Measurements from ENCODE around the gene ADCY7.

The ADCY7 gene

DNA sequence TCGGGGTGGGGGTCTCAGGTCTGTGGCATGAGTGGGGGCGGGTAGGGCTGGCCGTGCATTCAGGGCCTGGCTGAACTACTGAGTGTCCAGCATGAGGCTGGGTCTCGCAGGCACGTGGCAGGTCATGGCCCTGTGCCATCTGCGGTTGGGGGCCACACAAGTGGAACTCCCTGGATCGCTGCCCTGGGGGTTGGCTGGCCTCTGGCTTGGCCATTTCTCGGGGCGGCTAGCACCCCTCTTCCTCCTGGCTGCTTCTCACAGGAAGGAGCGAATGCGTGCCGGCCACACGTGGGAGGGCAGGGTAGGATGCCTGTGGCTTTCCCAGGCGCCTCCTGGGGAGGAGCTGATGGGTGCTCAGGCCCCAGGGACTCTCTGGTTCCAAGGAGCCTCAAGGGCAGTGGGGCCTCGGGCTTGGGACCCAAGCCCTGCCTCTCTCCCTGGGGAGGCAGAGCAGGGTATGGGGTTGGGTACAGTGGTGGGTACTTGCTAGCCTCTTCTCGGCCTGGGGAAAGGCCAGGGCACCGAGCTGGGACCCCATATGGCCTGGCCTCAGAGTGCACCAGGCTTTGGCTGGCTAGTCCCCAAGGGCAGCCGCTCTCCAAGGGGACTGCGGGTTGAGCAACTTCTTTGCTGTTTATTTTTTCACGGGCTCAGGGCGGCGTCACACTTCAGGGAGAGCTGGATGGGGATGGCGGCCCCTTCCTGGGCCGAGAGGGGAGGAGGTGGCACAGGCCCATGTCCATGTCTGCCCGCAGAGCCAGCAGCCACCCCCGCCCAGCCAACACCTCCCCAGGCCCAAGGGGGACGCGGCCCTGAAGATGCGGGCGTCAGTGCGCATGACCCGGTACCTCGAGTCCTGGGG, 37.5 kb downstream of the ADCY7 start:
- TF ChIP-seq BACH2 (CRISPR knock-in tag; IDR thresholded peaks at IDR 0.05; ENCODE audit: borderline replicate concordance) (no peak), RARB (CRISPR knock-in tag; IDR thresholded peaks at IDR 0.05) (no peak), ESRRG (CRISPR knock-in tag; IDR thresholded peaks at IDR 0.05) (no peak), ZFP3 (CRISPR knock-in tag; IDR thresholded peaks at IDR 0.05) (no peak), ISL1 (CRISPR knock-in tag; IDR thresholded peaks at IDR 0.05) (no peak)
- ATAC-seq = no peak

DNA sequence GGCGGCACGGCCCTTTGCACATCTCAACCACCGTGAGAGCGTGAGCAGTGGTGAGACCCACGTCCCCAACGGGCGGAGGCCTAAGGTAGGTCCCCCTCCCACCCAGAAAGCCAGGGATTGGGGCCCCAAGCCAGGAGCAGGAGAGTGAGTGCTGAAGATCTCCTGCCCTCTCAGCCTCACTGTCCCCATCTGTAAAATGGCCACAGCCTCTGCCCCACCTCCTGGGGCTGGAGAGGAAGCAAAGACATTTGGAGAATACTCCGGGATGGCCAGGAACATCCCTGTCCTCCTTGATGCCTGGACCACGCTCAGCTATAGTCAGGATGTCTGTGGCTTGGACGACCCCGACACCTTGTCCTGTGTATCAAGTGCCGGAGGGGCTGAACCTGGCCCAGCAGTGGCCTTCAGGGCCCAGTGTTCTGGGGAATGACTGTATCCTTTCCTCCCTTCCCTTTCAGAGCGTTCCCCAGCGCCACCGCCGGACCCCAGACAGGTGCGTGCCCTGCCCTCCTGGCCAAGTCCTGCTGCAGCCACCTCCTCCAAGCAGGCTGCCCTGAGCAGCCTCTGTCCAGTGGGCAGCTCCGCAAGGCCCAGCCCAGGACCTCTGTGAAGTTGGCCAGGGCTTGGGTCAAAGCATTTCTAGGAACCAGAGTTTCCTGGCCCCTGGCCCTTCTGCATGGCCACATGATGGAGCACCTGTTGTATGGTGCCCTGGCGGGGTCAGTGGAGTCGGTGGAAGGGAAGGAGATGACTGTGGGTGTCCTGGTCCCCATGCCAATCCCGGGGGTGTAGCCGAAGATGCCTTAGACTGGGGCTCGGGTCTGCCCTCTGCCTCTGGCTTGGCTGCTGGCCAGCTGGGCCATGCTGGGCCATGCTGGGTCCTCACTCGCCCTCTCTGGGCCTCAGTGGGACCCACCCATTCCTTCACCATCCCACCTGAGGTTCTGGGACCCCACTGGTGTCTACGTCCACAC, 38.4 kb downstream of the ADCY7 start:
- no peak for ATAC-seq
- TF ChIP-seq ZC3H10 (CRISPR knock-in tag; IDR thresholded peaks at IDR 0.05) (no peak), RARB (CRISPR knock-in tag; IDR thresholded peaks at IDR 0.05) (no peak), BACH2 (CRISPR knock-in tag; IDR thresholded peaks at IDR 0.05; ENCODE audit: borderline replicate concordance) (no peak), ZNF70 (CRISPR knock-in tag; IDR thresholded peaks at IDR 0.05) (no peak), ARNTL (CRISPR knock-in tag; IDR thresholded peaks at IDR 0.05; ENCODE audit: borderline replicate concordance, low read depth) (no peak), ESRRG (CRISPR knock-in tag; IDR thresholded peaks at IDR 0.05) (no peak), CSDC2 (CRISPR knock-in tag; IDR thresholded peaks at IDR 0.05) (no peak), TOX (CRISPR knock-in tag; IDR thresholded peaks at IDR 0.05; ENCODE audit: borderline replicate concordance) (no peak)
- TF ChIP-seq, protein P1, sequence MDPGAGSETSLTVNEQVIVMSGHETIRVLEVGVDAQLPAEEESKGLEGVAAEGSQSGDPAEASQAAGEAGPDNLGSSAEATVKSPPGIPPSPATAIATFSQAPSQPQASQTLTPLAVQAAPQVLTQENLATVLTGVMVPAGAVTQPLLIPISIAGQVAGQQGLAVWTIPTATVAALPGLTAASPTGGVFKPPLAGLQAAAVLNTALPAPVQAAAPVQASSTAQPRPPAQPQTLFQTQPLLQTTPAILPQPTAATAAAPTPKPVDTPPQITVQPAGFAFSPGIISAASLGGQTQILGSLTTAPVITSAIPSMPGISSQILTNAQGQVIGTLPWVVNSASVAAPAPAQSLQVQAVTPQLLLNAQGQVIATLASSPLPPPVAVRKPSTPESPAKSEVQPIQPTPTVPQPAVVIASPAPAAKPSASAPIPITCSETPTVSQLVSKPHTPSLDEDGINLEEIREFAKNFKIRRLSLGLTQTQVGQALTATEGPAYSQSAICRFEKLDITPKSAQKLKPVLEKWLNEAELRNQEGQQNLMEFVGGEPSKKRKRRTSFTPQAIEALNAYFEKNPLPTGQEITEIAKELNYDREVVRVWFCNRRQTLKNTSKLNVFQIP (CRISPR knock-in tag; IDR thresholded peaks at IDR 0.05; ENCODE audit: borderline replicate concordance, low read depth) = no peak
- TF ChIP-seq, protein P2, sequence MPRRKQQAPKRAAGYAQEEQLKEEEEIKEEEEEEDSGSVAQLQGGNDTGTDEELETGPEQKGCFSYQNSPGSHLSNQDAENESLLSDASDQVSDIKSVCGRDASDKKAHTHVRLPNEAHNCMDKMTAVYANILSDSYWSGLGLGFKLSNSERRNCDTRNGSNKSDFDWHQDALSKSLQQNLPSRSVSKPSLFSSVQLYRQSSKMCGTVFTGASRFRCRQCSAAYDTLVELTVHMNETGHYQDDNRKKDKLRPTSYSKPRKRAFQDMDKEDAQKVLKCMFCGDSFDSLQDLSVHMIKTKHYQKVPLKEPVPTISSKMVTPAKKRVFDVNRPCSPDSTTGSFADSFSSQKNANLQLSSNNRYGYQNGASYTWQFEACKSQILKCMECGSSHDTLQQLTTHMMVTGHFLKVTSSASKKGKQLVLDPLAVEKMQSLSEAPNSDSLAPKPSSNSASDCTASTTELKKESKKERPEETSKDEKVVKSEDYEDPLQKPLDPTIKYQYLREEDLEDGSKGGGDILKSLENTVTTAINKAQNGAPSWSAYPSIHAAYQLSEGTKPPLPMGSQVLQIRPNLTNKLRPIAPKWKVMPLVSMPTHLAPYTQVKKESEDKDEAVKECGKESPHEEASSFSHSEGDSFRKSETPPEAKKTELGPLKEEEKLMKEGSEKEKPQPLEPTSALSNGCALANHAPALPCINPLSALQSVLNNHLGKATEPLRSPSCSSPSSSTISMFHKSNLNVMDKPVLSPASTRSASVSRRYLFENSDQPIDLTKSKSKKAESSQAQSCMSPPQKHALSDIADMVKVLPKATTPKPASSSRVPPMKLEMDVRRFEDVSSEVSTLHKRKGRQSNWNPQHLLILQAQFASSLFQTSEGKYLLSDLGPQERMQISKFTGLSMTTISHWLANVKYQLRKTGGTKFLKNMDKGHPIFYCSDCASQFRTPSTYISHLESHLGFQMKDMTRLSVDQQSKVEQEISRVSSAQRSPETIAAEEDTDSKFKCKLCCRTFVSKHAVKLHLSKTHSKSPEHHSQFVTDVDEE (CRISPR knock-in tag; IDR thresholded peaks at IDR 0.05) = no peak
- TF ChIP-seq, protein P3, sequence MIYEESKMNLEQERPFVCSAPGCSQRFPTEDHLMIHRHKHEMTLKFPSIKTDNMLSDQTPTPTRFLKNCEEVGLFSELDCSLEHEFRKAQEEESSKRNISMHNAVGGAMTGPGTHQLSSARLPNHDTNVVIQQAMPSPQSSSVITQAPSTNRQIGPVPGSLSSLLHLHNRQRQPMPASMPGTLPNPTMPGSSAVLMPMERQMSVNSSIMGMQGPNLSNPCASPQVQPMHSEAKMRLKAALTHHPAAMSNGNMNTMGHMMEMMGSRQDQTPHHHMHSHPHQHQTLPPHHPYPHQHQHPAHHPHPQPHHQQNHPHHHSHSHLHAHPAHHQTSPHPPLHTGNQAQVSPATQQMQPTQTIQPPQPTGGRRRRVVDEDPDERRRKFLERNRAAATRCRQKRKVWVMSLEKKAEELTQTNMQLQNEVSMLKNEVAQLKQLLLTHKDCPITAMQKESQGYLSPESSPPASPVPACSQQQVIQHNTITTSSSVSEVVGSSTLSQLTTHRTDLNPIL (CRISPR knock-in tag; IDR thresholded peaks at IDR 0.05; ENCODE audit: low read depth) = no peak

DNA sequence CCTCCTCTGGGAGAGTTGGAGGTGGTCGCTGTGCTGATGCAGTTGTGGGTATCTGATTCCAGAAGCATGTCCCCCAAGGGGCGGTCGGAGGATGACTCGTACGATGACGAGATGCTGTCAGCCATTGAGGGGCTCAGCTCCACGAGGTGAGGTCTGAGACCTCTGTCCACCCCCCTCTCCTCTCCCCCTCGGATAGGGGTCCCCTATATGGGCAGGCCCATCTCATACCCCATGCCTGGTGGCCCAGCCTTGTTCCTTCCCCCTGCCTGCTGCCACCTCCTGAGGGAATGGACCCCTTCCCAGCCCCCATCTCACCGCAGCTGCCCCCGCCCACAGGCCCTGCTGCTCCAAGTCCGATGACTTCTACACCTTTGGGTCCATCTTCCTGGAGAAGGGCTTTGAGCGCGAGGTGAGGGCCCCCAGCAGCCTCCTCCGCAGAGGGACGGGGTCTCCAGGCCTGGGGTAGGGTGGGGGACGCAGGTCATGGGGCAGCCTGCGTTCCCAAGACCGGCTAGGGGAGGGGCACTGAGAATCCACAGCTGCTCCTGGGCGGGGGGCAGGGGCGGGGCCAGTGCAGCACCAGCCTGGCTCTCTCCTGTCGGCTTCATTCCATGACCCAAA, 39.2 kb downstream of the ADCY7 start:
- no peak for ATAC-seq
- TF ChIP-seq ISL1 (CRISPR knock-in tag; IDR thresholded peaks at IDR 0.05) = no peak
- no peak for TF ChIP-seq RARB (CRISPR knock-in tag; IDR thresholded peaks at IDR 0.05)
- no peak for TF ChIP-seq CSDC2 (CRISPR knock-in tag; IDR thresholded peaks at IDR 0.05)
- no peak for TF ChIP-seq BACH2 (CRISPR knock-in tag; IDR thresholded peaks at IDR 0.05; ENCODE audit: borderline replicate concordance)
- TF ChIP-seq, protein P1 (CRISPR knock-in tag; IDR thresholded peaks at IDR 0.05; ENCODE audit: borderline replicate concordance, low read depth) = no peak
- TF ChIP-seq SNAI2 (CRISPR knock-in tag; IDR thresholded peaks at IDR 0.05) = no peak
- no peak for TF ChIP-seq ZNF565 (CRISPR knock-in tag; conservative IDR thresholded peaks at IDR 0.05; ENCODE audit: low read depth)
- TF ChIP-seq TOX (CRISPR knock-in tag; IDR thresholded peaks at IDR 0.05; ENCODE audit: borderline replicate concordance) = no peak
- TF ChIP-seq, protein P4, sequence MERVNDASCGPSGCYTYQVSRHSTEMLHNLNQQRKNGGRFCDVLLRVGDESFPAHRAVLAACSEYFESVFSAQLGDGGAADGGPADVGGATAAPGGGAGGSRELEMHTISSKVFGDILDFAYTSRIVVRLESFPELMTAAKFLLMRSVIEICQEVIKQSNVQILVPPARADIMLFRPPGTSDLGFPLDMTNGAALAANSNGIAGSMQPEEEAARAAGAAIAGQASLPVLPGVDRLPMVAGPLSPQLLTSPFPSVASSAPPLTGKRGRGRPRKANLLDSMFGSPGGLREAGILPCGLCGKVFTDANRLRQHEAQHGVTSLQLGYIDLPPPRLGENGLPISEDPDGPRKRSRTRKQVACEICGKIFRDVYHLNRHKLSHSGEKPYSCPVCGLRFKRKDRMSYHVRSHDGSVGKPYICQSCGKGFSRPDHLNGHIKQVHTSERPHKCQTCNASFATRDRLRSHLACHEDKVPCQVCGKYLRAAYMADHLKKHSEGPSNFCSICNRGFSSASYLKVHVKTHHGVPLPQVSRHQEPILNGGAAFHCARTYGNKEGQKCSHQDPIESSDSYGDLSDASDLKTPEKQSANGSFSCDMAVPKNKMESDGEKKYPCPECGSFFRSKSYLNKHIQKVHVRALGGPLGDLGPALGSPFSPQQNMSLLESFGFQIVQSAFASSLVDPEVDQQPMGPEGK (CRISPR knock-in tag; IDR thresholded peaks at IDR 0.05; ENCODE audit: borderline replicate concordance) = no peak
- TF ChIP-seq OSR1 (CRISPR knock-in tag; IDR thresholded peaks at IDR 0.05) = no peak
- TF ChIP-seq ARNTL (CRISPR knock-in tag; IDR thresholded peaks at IDR 0.05; ENCODE audit: borderline replicate concordance, low read depth) = no peak
- TF ChIP-seq, protein P3 (CRISPR knock-in tag; IDR thresholded peaks at IDR 0.05; ENCODE audit: low read depth) = no peak
- no peak for TF ChIP-seq ZFP3 (CRISPR knock-in tag; IDR thresholded peaks at IDR 0.05)
- TF ChIP-seq, protein P2 (CRISPR knock-in tag; IDR thresholded peaks at IDR 0.05) = no peak

Measured in SK-N-SH treated with all-trans-retinoic acid at 6 μM for 48 hours (cell line).